ENCODE measurements around the gene CREB3L4. TPM values are rescaled to one million over a fixed set of nuclear protein-coding genes. Genes with fewer than 3 reads are reported as not detected.

The CREB3L4 gene
- total RNA-seq, 3 donors from 2014 or later (not counting 1 experiment from before 2014, with no cell fraction given) = 10.8 to 16.8 (median 10.9) TPM

DNA sequence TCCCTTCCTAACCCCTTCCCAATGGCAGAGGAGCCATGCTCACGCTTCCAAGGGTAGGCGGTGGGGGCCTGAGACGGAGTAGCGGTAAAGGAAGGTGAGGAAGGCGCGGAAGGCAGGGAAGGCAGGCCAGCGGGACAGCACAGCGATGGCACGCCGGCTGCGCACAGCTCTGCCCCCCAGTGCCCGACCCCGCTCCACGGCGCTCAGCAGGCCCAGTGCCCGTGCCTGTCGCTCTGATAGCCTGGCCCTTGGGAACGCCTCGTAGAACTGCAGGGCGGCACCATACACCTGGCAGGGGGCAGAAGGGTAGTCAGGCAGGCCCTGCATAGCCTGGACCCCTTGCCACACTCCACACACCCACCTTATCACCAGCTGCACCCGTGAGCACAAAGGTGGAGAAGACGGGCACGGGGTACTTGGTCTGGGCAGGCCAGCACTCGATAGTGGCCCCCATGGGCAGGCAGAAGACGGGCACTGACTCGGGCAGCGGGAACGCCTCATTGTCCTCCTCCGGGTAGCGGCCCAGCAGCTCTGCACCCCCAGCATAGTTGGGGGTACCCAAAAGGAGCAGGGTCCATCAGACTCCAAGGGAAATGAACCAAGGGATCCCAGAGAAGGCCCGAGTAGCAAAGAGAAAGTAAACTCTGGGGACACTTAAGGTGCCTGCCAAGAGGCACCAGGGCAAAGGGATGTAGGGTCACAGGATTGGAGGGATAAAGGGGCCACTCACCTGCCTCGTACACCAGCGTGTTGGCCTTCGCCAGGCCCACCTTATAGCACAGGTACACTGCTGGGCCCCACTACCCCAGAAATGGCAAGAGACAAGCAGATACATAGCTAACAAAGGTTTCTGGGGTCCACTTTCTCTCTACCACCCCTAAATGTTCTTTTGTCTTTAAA, 25.6 kb upstream of the CREB3L4 start:
- H3K27ac Mint-ChIP-seq = peak overlapping the region; percentile 70 to 92
- Histone ChIP-seq H3K4me3 (ENCODE audit: low read length) (no peak overlapping the region), H3K27me3 (ENCODE audit: control insufficient read depth, insufficient read depth, low read length) (no peaks in the 10 kb centered on the region), H3K27ac (ENCODE audit: low read length) (no peak overlapping the region), H3K9me3 (ENCODE audit: control insufficient read depth, insufficient read depth, low read length) (no peaks in the 10 kb centered on the region), H3K36me3 (ENCODE audit: control insufficient read depth, insufficient read depth, low read length) (peaks cover 53% of the 10 kb centered on the region), H3K4me1 (ENCODE audit: control insufficient read depth, insufficient read depth, low read length) (peaks cover 46% of the 10 kb centered on the region)
- no peak for ATAC-seq
- DNase-seq = no peak
- peaks cover 44 to 64% of the 10 kb centered on the region in 2 donors for H3K4me1 Mint-ChIP-seq
- no peaks in the 10 kb centered on the region for H3K36me3 Mint-ChIP-seq
- intact Hi-C loops (cut with micrococcal nuclease) = no loop called here
- H3K9me3 Mint-ChIP-seq = no peaks in the 10 kb centered on the region
- 96% methylated on average over 34 of the region's 34 CpGs for WGBS (ENCODE audit: insufficient coverage)
- TF ChIP-seq, protein P1, sequence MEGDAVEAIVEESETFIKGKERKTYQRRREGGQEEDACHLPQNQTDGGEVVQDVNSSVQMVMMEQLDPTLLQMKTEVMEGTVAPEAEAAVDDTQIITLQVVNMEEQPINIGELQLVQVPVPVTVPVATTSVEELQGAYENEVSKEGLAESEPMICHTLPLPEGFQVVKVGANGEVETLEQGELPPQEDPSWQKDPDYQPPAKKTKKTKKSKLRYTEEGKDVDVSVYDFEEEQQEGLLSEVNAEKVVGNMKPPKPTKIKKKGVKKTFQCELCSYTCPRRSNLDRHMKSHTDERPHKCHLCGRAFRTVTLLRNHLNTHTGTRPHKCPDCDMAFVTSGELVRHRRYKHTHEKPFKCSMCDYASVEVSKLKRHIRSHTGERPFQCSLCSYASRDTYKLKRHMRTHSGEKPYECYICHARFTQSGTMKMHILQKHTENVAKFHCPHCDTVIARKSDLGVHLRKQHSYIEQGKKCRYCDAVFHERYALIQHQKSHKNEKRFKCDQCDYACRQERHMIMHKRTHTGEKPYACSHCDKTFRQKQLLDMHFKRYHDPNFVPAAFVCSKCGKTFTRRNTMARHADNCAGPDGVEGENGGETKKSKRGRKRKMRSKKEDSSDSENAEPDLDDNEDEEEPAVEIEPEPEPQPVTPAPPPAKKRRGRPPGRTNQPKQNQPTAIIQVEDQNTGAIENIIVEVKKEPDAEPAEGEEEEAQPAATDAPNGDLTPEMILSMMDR (IDR thresholded peaks at IDR 0.05) = no peak
- H3K27me3 Mint-ChIP-seq (ENCODE audit: low read depth in 2 of 2) = no peaks in the 10 kb centered on the region
- peak overlapping the region; percentile 37 for H3K4me3 Mint-ChIP-seq

DNA sequence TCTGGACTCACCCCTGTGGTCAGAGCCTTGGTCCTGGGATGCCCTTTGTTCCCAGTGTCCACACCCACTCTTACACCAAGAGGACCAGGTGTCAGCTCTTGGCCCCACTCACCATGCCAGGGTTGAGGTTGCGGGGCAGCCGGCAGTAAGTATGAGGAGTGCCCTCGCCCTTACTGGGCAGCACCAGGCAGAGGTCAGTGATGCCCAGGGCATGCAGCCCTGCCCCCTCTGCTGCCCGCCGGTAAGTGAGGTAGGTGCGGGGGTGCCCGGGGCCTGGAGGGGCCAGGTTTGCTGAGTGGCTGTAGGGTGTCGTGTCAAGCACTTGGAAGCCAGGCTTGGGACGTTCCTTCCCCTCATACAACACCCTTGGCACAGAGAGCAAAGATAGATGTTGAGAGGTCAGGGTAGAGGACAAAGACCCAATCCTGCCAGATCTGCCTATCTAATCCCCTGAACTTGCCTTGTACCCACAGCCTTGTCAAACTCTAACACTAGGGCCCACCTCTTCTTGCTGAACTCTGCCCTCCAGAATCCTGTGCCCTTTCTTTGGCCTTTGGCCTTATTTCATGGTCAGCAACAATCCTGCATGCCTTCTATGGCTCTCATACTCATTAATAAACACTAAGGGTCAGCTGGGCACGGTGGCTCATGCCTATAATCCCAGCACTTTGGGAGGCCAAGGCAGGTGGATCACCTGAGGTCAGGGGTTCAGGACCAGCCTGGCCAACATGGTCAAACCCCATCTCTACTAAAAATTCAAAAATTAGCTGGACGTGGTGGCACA, 24.7 kb upstream of the CREB3L4 start:
- WGBS (ENCODE audit: insufficient coverage) = over 99% methylated on average over 9 of the region's 11 CpGs
- H3K4me1 ChIP-seq (ENCODE audit: control insufficient read depth, insufficient read depth, low read length) = peaks cover 50% of the 10 kb centered on the region
- DNase-seq (no peak), ATAC-seq (no peak)
- TF ChIP-seq, protein P1 (IDR thresholded peaks at IDR 0.05) = no peak
- no peaks in the 10 kb centered on the region for H3K36me3 Mint-ChIP-seq
- H3K27ac Mint-ChIP-seq = peak overlapping the region; percentile 70 to 92
- H3K27me3 ChIP-seq (ENCODE audit: control insufficient read depth, insufficient read depth, low read length) = no peaks in the 10 kb centered on the region
- peaks cover 46 to 66% of the 10 kb centered on the region in 2 donors for H3K4me1 Mint-ChIP-seq
- peaks cover 50% of the 10 kb centered on the region for H3K36me3 ChIP-seq (ENCODE audit: control insufficient read depth, insufficient read depth, low read length)
- peak overlapping the region; percentile 53 for H3K4me3 Mint-ChIP-seq
- no peaks in the 10 kb centered on the region for H3K9me3 Mint-ChIP-seq
- no peak overlapping the region for H3K4me3 ChIP-seq (ENCODE audit: low read length)
- peak overlapping the region; percentile 8 for H3K27ac ChIP-seq (ENCODE audit: low read length)
- intact Hi-C loops (cut with micrococcal nuclease) = no loop called here
- no peaks in the 10 kb centered on the region for H3K9me3 ChIP-seq (ENCODE audit: control insufficient read depth, insufficient read depth, low read length)
- H3K27me3 Mint-ChIP-seq (ENCODE audit: low read depth in 2 of 2) = no peaks in the 10 kb centered on the region

DNA sequence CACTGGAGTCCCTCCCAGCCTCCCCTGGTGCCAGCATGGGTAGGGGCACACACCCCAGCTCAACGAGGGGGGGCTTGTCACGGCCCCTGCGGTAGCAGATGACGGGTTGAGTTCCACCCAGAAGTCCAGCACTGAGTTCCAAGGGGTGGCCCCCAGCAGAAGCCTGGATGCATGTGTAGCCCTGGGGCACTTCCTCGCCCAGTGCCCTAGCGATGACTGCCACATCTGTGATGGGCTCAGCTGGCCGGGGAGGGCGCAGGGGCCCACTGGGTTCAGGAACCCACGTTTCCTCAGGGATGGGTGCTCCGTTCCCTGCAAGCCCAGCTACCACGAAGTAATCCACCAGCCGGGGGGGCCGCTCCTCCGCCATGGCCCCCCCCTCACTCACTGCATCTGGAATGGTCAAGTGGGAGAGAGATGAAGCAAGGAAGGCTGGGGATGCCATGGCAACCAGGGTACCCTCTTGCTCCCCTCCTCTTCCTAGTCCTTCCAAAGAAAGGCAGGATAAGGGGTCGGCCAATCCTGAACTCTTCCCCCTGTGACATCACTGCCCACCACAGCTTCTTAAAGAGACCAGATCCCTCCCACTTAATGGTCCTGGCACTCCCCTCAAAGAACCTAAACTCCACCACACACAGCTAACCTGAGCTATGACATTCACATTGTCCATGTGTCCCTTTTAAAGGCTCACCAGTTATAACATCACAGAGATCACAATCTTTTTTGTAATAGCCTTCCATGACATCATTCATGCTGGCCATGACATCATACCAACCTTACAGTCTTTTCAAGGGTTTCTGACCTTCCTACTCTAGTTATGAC, 23.5 kb upstream of the CREB3L4 start:
- no peaks in the 10 kb centered on the region for H3K27me3 Mint-ChIP-seq (ENCODE audit: low read depth in 2 of 2)

More for the DNA sequence above, 23.5 kb upstream of the CREB3L4 start:
- Histone ChIP-seq H3K9me3 (ENCODE audit: control insufficient read depth, insufficient read depth, low read length) (no peaks in the 10 kb centered on the region), H3K27ac (ENCODE audit: low read length) (peak overlapping the region; percentile 98), H3K4me1 (ENCODE audit: control insufficient read depth, insufficient read depth, low read length) (peaks cover 50% of the 10 kb centered on the region), H3K27me3 (ENCODE audit: control insufficient read depth, insufficient read depth, low read length) (no peaks in the 10 kb centered on the region), H3K4me3 (ENCODE audit: low read length) (peak overlapping the region; percentile 89), H3K36me3 (ENCODE audit: control insufficient read depth, insufficient read depth, low read length) (peaks cover 56% of the 10 kb centered on the region)
- DNase-seq (peak in 1 of 2 donors; percentile 49), ATAC-seq (peak in 1 of 3 donors; percentile 2)
- Mint-ChIP-seq H3K9me3 (no peaks in the 10 kb centered on the region), H3K36me3 (no peaks in the 10 kb centered on the region), H3K27ac (peak overlapping the region; percentile 92 to 96), H3K4me1 (peaks cover 46 to 63% of the 10 kb centered on the region in 2 donors), H3K4me3 (peak overlapping the region; percentile 94)
- TF ChIP-seq, protein P1 (IDR thresholded peaks at IDR 0.05) = no peak
- intact Hi-C loops (cut with micrococcal nuclease) = no loop called here
- 84% methylated on average over 11 of the region's 15 CpGs for WGBS (ENCODE audit: insufficient coverage)

All from natural killer cell (primary cell).